Stimulated activated CD4-positive, alpha-beta T cell treated with anti-CD3 and anti-CD28 coated beads, Interleukin-2, amount 100 ng/mL, for 48 hours (primary cell): Measurements from ENCODE around the gene PRDX6.
"Not testable (repeated sequence)": the region's sequence is repeated elsewhere in the genome, so short reads cannot be mapped to it uniquely, and the experiment has no call there.

ENCODE experiments used
- DNase-seq, 2 donors: peaks; one replicate each; pipeline ENCODE4 v3.0.0-alpha.2; 2020

The PRDX6 gene

DNA sequence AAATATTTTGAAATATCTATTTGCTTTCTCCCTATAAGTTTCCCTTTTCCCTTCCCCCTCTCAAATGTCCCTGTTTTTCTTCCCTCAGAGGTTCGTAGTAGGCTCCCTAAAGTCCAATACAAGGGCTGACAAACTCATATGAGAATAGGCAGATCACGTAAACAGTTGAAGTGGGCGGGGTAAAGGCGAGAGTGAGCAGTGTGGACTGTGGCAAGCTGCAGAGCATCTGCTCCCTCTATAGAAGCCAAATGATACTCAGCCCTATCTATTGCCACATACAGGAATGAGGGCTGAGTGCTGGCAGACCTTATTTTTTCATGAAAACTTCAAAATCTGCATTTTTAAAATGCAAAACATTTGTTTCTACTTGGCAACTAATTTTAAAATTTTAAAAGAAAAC lies 26.3 kb downstream of the PRDX6 start:
- no peak for DNase-seq

DNA sequence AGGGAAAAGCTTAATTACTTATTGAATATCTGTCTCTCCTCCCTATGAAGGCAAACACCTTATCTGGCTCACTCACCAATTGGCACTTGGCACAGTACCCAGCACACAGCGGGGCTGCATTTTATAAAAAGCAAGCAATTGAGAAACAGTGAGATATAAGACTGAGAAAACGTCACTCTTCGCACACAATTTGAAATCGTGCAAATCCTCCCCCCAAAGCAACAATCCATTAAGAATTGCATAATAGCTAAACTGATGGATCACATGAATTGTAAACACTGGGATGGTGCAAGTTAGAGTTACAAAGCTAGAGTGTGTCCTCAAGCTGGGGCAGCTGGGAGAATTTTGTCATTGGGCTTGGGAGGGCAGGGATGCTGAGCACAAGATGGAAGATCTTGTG lies 27.1 kb downstream of the PRDX6 start:
- no peak for DNase-seq

DNA sequence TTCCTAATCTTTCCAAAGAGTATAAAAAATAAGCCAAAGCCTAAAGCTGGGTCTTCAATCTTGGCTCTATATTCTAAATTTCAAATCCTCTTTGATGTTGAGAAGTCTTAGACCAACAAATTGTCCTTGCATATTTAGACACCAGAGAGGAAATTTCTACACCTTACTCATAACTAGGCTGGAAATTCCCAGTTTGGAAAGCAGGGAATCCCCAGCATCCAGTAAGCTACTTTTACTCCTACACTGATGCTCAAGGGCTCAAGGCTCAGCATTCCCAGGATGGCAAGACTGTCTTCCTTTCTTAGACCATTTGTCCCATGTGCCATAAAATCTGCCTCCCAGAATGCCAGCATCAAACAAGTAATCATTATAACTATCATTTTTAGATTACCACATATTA lies 28.3 kb downstream of the PRDX6 start:
- DNase-seq, result no peak

DNA sequence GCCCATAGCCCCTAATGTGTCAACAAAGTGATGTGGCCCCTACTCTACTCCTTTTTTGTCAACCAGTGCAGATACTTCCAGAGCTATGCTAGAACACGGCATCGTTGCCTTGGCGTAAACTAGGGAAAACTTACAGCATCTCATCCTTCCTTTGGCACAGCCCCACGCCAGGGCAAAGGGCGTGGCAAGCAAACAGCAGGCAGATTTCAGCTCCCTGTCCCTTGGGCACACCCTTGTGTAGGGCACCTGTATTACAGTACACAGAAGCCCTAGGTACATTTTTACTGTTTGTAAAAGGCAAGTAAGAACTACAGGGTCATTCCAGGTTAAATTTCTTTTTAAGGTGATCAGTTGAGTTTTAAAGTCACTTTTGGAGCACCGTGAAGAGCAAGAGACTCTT lies 29.3 kb downstream of the PRDX6 start:
- no peak for DNase-seq

DNA sequence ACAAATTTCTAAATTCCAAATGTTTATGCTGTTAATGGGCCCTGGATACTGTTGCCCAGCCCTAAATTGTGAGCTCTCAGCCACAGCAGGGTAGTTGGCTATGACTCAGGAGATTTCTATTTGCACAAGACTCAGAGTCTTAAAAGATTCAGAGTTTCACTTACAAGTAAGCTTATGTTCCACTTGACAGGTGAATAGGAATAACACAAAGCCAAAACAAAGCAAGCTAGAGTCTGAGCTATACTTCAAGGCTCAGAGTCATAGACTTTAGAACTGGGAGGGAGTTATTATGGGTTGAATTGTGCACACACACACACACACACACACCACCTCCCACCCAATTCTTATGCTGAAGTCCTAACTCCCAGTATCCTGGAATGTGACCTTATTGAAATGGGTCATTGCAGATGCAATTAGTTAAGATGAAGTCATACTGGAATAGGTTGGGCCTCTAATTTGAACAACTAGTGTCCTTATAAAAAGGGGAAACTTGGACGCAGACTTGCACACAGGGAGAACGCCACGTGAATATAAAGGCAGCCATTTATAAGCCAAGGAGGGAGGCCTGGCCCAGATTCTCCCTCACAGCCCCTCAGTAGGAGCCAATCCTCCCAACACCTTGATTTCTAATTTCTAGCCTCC lies 30.2 kb downstream of the PRDX6 start:
- no peak for DNase-seq

DNA sequence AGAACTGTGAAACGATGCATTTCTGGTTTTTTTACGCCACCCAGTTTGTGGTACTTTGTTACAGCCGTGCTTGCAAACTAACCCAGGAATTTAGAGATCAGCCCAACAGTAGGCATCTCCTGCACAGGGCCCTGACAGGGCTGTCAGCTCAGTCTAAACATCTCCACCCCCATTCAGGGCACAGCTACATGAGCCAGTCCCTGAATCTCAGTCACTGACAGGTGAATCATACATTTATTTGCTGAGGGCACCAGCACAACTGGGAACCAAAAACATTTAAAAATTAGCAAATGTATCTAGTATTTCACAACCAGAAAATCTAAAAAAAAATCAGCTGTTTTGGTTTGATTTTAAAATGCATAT lies 30.7 kb downstream of the PRDX6 start:
- DNase-seq, result no peak

DNA sequence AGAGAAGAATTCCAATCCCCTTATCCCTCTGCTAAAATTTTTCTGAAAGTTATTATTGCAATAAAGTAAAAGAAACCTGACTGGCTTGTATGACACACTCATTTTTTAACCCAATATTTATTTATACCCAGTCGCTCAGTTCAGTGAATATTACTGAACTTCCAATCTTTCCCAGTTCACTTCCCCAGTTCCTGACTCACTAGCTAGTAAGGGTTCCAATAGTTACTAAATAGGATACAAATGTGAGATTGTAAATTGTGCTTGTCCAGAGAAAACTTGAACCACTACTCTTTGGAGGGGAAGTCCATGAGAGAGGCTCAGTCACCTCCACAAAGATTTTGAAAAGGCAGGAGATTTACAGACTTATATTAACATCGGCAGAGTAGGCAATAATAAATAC lies 31.4 kb downstream of the PRDX6 start:
- DNase-seq, result no peak

DNA sequence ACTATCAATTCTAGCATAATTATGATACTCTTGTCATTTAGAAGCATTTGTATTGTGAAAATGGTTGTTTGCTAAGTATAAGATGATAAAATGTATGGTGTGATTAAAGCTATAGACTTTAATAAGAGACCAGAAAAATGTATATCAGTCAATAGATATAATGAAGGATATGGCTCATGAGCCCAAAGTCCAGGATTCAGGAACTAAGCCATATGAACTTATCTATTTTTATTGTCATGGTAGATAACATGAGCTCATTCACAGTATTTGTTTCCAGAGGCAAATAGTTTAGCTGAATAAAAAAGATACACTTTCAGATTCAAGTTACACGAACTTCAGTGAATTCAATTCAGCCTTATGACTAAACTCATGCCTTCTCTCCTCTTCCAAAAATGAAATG lies 32.7 kb downstream of the PRDX6 start:
- no peak for DNase-seq

DNA sequence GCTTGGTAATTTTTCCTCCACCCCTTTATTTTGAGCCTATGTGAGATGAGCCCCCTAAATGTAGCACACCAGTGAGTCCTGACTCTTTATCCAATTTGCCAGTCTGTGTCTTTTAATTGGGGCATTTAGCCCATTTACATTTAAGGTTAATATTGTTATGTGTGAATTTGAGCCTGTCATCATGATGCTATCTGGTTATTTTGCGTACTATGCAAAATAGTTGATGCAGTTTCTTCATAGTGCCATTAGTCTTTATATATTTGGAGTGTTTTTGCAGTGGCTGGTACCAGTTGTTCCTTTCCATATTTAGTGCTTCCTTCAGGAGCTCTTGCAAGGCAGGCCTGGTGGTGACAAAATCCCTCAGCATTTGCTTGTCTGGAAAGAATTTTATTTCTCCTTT lies 37.4 kb downstream of the PRDX6 start:
- not testable (repeated sequence) for DNase-seq

DNA sequence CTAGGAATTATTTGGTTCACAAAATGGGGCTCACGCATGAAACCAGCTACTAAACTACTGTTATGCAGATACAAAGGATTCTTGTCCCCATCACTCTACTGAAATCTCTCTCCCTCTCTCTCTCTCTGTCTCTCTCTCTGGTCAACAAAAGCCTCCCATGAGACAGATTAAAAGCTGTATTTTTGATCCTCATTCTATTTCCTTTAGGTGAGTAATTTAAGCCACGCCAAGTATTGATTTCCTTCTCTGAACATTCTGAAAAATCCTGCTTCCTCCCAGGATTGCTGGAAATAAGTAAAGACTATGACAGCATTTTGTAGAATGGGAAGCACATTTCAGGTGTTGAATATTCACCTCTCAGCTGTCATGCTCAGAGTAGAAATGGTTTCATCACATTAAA lies 43.7 kb downstream of the PRDX6 start:
- no peak for DNase-seq

DNA sequence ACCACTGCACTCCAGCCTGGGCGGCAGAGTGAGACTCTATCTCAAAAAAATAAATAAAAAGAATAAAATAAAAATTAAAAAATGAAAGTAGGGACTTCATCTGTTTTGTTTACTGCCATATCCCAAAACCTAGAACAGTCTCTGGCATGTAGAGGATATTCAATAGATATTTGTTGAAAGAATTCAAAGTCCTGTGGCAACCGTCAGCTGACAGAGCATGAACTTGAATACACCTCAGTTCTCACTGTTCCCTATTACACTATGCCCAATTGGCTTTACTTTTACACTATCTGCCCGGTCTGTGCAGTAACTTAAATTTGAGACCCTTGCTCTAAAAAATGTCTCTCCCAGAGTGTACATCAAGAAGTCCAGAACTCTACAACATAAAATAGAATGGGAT lies 46.2 kb downstream of the PRDX6 start:
- DNase-seq, result no peak

DNA sequence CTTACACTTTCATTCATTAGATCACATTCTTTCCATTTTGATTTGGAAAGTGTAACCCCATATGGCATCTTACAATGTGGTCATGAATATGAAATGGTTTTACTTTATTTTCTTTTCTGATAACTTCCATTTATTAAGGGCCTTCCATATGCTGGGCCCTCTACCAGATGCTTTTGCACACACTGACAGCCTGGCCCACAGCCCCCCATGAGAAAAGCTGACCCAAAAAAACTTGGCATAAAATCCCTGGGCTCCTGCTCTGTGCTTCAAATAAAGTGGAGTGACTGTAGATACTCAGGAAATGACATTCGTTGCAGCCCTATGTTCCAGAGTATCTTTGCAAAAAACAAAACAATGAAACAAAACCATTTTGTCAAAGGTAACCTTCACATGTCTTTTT lies 48.8 kb downstream of the PRDX6 start:
- DNase-seq, result no peak

DNA sequence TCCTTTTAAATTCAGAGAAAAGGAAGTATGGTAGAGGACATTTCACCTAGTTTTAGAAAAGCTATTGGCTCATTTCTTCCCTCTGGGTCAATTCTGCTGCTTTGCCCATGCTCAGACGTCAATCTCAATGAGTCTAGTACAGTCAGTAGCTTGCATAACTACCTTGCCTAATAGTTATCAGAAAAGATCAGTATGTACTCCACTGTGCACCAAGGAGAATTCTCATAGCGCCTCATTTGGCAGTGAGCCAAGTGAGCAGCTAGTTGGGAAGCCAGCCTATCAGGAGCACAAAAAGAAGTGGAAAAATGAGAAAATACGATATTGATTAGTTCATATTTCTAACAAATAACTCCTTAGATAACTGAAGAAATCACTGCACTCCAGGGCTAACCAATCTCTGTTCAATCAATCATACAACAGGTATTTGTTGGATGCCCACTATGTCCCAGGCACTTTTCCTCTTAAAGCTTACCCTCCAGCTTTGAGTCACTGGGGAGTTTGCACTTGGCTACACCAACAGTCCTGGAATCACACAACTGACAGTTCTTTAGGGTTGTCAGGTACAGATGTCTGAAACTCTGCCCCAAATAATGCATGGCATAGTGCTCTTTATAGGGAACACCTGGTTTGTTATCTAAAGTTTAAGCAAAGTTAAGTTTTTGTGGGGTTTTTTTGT lies 50.2 kb downstream of the PRDX6 start:
- no peak for DNase-seq

DNA sequence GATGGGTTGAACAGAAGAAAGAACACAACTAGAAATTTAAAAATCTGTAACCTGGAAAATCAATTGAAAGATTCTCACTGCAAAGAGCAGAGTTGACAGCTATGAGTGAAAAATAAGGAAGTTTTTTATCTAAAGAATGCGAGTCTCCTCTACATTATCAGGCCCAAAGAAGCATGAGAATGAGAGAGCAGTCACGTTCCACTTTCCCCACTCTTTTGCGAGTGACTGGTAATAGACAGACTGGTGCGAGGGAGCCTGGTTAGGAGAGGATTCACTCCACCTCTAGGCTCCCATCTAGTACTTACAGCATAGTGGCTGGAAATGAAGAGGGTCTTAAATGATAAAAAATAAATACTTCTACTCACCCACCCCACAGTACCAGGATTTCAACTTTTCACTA lies 52.0 kb downstream of the PRDX6 start:
- DNase-seq, result no peak

DNA sequence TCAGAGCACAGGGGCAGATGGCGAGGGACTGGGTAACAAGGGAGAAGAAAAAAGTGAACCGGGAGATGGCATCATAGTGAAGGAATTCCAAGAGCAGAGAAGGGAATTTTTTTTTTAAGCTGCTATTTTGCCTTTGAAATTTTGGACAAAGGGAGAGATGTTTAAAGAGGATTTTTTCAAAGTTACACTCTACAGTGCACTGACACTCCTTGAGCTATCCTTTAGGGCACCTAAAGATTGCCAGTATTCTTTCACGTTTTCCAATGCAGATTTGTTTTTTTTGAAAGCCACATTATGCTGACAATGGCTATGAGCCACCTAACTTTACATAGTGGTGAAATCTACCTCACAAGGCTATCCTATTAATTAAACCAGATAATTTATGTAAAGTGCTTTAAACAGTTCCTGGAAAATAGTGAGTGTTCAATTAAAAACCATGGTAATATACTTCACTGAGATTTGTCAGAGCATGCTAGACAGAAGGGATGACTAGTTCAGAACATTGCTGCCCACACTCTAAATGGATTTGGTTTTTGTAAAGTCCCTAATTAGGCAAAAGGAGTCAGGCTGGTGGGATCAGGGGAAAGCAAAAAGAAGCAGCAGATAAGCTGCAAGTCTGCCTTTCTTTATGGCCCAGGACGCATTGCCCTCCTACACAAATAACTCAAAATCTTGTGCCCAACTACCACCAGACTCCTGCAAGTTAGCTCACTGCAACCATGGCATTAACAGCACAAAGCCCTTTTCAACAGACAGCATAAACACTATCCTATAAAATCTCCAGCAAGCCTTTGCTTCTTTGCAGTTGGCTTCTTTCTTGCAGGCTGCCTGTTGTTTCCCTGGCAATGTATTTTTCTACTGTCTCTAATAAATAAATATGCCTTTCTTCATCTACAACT lies 53.9 kb downstream of the PRDX6 start:
- no peak for DNase-seq

DNA sequence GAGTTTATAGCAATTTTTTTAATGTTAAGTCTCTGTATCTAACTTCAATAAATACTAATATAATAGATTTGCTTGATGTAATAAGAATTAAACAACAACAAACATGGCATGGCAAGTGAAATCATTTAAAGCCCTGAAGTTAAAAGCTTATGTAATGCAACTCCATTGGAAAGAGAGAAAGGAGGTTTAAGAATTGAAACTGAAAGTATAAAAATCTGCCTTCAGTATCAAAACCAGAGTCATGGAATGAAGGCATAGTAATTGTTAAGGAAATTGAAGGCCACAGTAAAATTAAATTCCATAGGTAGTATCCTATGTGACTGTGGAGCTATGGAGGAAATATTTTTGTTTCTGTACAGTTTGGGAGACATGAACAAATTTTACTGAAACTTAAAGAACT lies 55.1 kb downstream of the PRDX6 start:
- DNase-seq, result no peak

DNA sequence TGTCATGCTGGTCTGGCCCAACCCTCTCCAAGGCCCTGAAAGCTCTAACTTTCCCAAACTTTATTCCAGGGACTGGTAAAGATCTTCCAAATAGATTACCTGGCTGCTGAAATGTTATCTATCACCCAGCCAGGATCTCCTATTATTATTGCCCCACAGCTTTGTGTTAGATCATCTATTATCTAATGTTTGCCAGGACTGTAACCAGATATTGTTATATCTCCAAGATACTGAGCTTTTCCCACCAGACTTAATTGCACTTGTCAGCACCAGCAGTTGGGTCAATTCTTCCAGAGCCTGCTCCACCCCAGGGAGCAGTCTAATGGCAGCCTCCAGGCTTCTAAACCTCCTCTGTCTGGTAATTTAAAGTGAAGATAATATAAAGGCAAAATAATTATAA lies 59.1 kb downstream of the PRDX6 start:
- DNase-seq, result no peak
